DOHH2 (cell line): ENCODE results near the gene ABCB8.

Experiments used
- EZH2phosphoT487 ChIP-seq: fragments of 200-600 bp; sonication (generic); IDR thresholded peaks from 2 replicates; pipeline ENCODE4 v1.6.1; 2017; ENCODE audit warnings: borderline replicate concordance, mild to moderate bottlenecking, antibody characterized with exemption, low read length, moderate library complexity, mixed read lengths
- TF ChIP-seq, protein P1 (sequence below): fragments of 200-600 bp; sonication (generic); IDR thresholded peaks from one replicate; pipeline ENCODE4 v1.5.1; 2014; ENCODE audit warnings: antibody characterized with exemption, mild to moderate bottlenecking, low read depth, low read length; ENCODE audit not compliant: poor library complexity, severe bottlenecking

- TF ChIP-seq, protein P1, sequence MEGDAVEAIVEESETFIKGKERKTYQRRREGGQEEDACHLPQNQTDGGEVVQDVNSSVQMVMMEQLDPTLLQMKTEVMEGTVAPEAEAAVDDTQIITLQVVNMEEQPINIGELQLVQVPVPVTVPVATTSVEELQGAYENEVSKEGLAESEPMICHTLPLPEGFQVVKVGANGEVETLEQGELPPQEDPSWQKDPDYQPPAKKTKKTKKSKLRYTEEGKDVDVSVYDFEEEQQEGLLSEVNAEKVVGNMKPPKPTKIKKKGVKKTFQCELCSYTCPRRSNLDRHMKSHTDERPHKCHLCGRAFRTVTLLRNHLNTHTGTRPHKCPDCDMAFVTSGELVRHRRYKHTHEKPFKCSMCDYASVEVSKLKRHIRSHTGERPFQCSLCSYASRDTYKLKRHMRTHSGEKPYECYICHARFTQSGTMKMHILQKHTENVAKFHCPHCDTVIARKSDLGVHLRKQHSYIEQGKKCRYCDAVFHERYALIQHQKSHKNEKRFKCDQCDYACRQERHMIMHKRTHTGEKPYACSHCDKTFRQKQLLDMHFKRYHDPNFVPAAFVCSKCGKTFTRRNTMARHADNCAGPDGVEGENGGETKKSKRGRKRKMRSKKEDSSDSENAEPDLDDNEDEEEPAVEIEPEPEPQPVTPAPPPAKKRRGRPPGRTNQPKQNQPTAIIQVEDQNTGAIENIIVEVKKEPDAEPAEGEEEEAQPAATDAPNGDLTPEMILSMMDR: no peak
- TF ChIP-seq EZH2phosphoT487: no peak
Measured at GRCh38 chr7:151076863-151077704, 48.8 kb downstream of the ABCB8 start.
